Ovary (tissue), 3 donors: Measurements from ENCODE around the gene CSNK1A1.
"Not testable (repeated sequence)": the region's sequence is repeated elsewhere in the genome, so short reads cannot be mapped to it uniquely, and the experiment has no call there.

ENCODE experiments used
- CTCF ChIP-seq, 3 donors: fragments of 450-650 bp in 2 of 3; fragments of 200-600 bp in 1 of 3; IDR thresholded peaks; one replicate each; pipeline versions ENCODE4 v1.5.1 to v1.8.0; 2016 to 2022; ENCODE audit warnings: antibody characterized with exemption in 3 of 3, mild to moderate bottlenecking in 1 of 3
- POLR2A ChIP-seq: fragments of 450-650 bp; IDR thresholded peaks from one replicate; pipeline ENCODE4 v1.6.1; 2017; ENCODE audit warnings: antibody characterized with exemption, mild to moderate bottlenecking, moderate library complexity
- donor health status: DM: no; HTN: no; CAD: no.

- peak; percentile 33 to 74 (median 71) for TF ChIP-seq CTCF (IDR thresholded peaks at IDR 0.05)
- not testable (repeated sequence) for TF ChIP-seq POLR2A
These were observed 13.4 kb upstream of the CSNK1A1 start for GRCh38 chr5:149564542-149565140.
